ENCODE measurements around the gene SKAP2.

Gene SKAP2

GRCh38 chr7:26863518-26864308, 677 bp downstream of the SKAP2 start (continued):
- no peak for TF ChIP-seq PRDM4 (tag by site-specific recombination; IDR thresholded peaks at IDR 0.05)
- TF ChIP-seq REST (tag by site-specific recombination; IDR thresholded peaks at IDR 0.05), result no peak
- no peak for TF ChIP-seq ZNF529 (tag by site-specific recombination; IDR thresholded peaks at IDR 0.05; ENCODE audit: insufficient replicate concordance)

GRCh38 chr7:26862834-26863233, 1.6 kb downstream of the SKAP2 start:
- Histone ChIP-seq H3K9me3 (ENCODE audit: control insufficient read depth, insufficient read depth, low read depth, low read length) (no peaks in the 10 kb centered on the region), H3K4me1 (ENCODE audit: control insufficient read depth, insufficient read depth, low read length) (peaks cover 29% of the 10 kb centered on the region), H3K36me3 (ENCODE audit: control insufficient read depth in 2 of 2, insufficient read depth in 1 of 2, low read length in 2 of 2) (no peaks in the 10 kb centered on the region), H3K27ac (ENCODE audit: extremely low read depth, low read depth, low read length) (no peak overlapping the region), H3K4me3 (ENCODE audit: low read depth, low read length) (peak overlapping the region; percentile 89)
- no peak for TF ChIP-seq BCL11B (tag by site-specific recombination; IDR thresholded peaks at IDR 0.05; ENCODE audit: low read depth)
- TF ChIP-seq PRDM6 (tag by site-specific recombination; IDR thresholded peaks at IDR 0.05), result peak; percentile 93
- peak; percentile 13 for TF ChIP-seq PRDM10 (tag by site-specific recombination; IDR thresholded peaks at IDR 0.05)
- ChIA-PET CTCF (interaction anchor here (0.7 to 1.8 kb wide), 11 partner anchors 8 to 296 kb away, joined by 3 to 10 read pairs (median 4); partner anchors contain the start of genes HOXA1, HOXA4 and HOXA5), POLR2A (interaction anchor here (1.4 to 2.0 kb wide), 3 partner anchors 234 to 311 kb away, joined by 4 to 19 read pairs (median 12); partner anchors contain the start of genes HOXA1 and HOXA10)

- no peaks in the 10 kb centered on the region for H3K36me3 ChIP-seq (ENCODE audit: control insufficient read depth in 2 of 2, insufficient read depth in 1 of 2, low read length in 2 of 2)
- peaks cover 38% of the 10 kb centered on the region for H3K4me1 ChIP-seq (ENCODE audit: control insufficient read depth, insufficient read depth, low read length)
- ChIA-PET POLR2A (interaction anchor here (0.7 to 1.1 kb wide), 2 partner anchors 290 to 311 kb away, joined by 3 to 4 read pairs; no protein-coding TSS in a partner anchor), CTCF (interaction anchor here (0.5 to 0.7 kb wide), 4 partner anchors 98 to 273 kb away, joined by 3 to 6 read pairs (median 3); no protein-coding TSS in a partner anchor)
- H3K27ac ChIP-seq (ENCODE audit: extremely low read depth, low read depth, low read length), result no peak overlapping the region
- TF ChIP-seq HIC1 (tag by site-specific recombination; IDR thresholded peaks at IDR 0.05) (no peak), PRDM6 (tag by site-specific recombination; IDR thresholded peaks at IDR 0.05) (peak; percentile 56; the same call in 1 of the 2 replicates), ZNF24 (tag by site-specific recombination; IDR thresholded peaks at IDR 0.05) (no peak)
- no peak overlapping the region for H3K4me3 ChIP-seq (ENCODE audit: low read depth, low read length)
- no peaks in the 10 kb centered on the region for H3K9me3 ChIP-seq (ENCODE audit: control insufficient read depth, insufficient read depth, low read depth, low read length)
Measured at GRCh38 chr7:26861050-26861449, 3.3 kb downstream of the SKAP2 start.
